Measurements from ENCODE around the gene KLHL29.

Gene KLHL29

GRCh38 chr2:23583467-23583866 lies 198.5 kb downstream of the KLHL29 start:
- DNase-seq = no peak

DNA sequence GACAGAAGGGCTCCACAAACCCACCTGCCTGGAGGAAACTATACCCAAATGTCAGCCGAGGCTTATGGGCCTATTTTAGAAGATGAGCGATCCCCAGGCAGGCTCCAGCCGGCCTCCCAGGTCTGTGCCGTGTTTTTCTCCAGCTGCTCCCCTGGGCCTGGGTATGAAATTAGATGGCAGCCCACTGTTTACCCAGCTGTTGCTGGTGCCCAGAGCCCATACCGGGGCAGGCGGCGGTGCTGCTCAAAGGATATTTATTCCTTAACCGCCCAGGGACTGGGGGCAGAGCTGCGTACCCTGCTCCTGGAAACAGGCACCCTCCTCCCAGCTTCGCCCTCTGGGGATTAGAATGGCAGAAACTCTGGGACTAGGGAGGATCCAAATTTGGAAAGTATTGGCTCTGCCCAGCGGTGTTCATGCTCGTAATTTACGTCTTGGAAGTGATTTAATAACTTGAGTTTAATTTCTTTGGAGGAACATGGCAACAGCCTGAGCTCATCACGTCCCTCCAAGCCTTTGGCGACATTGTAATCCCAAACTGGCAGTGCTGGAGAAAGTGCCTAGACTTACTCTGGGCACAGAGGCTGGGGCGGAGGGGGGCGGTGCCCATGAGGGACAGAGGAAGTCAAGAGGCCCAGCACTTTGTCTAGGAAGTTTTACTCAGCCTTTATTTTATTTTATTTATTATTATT lies 199.2 kb downstream of the KLHL29 start:
- DNase-seq = no peak

GRCh38 chr2:23585273-23586170 lies 200.5 kb downstream of the KLHL29 start:
- no peak for DNase-seq

GRCh38 chr2:23586741-23587306 lies 201.8 kb downstream of the KLHL29 start:
- DNase-seq = no peak

DNA sequence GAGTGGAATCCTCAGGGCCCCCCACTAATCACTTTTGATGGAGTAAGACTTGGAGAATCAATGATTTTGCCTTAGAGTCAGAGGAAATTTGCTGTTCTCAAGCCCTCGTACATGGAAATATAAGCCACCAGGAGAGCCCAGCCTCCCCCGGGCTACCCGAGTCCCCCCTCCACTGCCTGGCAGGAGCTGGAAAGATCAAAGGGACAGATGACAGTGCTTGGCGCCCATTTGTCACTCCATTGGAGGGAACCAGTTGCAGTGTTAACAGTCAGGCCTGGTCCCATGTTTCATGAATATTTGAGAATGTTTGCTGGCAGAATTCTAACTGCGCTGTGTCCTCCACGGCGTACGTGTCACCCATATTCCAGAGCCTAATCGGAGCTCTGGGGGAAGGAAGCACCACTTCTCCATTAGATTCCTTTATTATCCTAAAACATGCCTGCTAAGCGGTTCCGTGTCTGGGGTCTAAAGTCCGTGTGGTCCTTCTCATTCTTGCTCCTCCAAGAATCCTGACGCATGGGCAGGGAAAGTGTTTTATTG lies 202.4 kb downstream of the KLHL29 start:
- DNase-seq = no peak

DNA sequence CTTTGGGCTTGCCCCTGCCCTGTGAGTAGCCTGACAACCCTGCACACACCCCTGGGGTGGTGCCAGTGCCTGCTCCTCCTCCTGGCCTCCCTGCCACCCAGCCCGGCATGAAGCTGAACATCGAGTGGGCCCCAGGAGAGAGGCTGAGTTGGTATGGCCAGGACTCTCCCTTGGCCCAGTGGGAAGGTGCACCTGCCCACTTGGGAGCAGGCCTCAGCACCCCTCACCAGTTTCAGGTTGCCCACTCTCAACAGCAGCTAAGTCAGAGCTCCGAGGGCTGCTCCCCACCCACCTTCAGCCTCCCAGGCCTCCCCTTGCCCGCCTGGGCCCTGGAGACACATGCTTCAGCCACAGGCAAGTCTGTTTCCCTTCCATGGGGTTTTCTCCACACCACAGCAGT lies 203.1 kb downstream of the KLHL29 start:
- no peak for DNase-seq

GRCh38 chr2:23588508-23589201 lies 203.7 kb downstream of the KLHL29 start:
- DNase-seq = no peak

GRCh38 chr2:23589220-23589647 lies 204.3 kb downstream of the KLHL29 start:
- no peak for DNase-seq

DNA sequence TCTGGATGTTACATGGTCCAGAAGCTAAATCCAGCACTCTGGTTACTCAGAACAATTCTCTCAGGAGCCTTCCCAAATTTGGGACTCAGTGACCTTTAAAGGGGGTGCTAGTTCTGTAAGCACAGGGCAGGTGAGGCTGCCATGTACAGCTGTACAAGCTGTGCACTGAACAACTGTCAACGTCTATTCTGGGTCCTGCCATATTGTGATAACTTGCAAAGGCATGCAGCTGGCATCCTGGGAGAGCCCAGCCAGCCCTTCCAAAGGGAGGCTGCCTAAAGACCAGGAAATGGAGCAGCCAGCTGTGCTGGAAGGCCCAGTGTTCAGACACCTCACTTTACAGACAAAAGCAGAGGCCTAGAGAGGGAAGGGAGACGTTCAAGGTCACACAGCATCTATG lies 204.8 kb downstream of the KLHL29 start:
- no peak for DNase-seq

DNA sequence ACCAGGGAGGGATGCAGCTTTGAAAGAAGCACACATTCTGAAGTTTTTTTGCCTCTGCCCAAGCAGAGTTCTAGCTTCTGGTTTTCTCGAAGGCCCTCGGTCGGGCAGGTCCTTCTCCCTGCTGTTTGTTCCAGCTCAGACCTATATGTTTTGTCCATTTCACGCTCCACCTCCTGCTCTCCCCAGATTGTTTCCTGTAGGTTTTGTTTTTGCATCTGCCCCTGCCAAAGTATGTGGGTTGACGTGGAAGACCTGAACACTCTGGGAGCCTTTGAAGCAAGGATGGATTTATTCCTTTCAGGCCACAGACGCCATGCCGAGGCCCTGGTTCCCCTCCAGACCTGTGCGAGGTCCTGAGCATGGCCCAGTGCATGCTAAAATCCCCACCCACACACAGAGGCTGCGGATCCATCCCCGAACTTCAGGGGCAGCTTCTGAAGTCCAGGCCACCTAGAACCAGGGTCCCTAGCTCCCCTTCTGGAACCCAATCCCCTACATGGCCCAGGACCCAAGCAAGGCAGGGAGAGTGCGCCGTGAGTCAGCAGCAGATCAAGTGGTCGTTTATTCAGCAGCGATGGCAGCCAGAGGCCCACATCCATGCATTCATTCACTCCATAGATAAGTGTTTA lies 205.4 kb downstream of the KLHL29 start:
- no peak for DNase-seq

DNA sequence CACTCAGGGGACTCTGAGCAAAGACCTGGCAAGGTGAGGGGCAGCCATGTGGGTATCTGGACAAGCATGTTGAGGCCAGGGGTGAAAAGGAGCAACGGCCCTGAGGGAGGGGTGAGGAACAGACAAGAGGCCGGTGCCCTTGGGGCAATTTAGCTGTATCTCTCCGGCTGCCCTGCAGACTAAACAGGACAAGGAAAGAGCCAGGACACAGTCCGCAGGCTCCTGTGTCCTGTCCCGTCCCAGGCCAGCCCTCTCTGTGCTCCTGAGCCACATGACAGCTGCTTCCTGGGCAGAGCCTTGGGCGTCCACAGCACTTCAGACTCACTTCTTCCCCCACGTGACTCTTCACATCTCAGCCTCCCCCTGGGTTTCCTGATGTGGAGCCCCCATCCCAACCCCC lies 206.1 kb downstream of the KLHL29 start:
- DNase-seq = no peak

DNA sequence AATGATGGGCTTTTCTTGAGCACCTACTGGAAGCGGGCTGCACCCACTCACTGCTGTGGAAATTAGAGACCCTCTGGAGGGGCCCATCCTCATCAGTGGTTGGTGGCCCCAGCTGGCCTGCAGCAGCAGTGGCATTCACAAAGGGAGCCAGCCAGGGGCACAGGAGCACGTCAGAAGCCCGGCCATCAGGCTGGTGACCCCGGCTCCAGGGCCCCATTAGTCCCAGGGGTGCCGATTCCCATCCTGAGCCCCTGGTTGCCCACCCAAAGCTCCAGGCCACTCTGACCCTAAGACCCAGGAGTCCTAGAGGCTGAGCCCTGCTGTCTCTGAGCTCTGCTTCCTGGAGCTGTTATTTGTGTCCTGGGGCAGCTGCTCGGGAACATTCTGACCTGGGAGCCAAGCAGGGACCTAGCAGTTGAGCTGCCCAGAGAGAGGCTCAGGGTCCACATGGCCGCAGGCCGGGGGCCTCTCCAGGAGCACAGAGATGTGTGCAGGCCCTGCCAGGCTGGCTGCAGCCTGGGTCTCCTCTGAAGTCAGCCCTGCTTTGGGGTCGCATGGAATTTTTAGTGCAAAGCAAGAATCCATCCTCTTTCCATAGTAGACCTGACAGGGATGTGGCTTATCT lies 207.2 kb downstream of the KLHL29 start:
- no peak for DNase-seq

DNA sequence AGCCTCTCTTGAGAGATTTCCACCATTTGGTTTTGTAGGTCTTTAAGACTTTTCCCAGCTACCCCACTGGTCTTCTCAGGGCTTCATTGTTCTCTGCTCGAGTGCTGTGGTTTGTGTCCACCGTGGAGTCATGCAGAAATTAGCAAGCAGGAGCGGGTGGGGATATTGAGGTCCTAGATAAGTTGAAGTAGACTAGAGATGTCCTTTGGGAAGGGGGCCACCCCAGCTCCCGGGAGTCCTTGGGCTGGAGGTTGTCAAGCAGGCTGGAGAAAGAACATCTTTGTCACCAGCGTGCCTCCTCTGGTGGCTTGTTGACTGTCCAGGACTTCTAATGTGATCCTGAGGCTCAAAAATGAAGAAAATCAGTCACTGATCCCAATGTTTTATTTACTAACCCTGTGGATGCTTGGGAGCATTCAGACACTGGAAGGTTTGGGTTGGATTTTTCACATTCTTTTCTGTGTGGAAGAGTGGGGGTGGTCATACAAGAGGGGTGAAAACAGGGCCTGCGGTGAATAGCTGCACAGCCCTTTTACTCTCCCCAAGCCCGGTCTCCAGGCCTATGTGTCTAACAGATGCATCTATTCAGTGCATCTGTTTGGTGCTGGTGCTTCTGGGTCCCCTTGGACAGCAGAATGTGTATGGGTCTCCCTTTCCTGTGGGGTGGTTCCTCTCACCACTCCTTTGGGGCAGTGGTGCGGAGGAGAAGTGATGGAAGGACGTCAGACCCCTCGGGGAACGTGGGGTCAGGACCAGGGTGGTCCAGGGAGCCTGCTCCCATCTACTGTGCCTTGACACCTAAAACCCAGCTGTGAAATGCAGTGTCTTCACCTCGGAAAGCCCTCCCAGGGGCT lies 208.1 kb downstream of the KLHL29 start:
- DNase-seq = no peak

- DNase-seq = no peak
Observed at GRCh38 chr2:23593752-23594459, 208.9 kb downstream of the KLHL29 start.

- no peak for DNase-seq
Observed at GRCh38 chr2:23594460-23594825, 209.5 kb downstream of the KLHL29 start.

DNA sequence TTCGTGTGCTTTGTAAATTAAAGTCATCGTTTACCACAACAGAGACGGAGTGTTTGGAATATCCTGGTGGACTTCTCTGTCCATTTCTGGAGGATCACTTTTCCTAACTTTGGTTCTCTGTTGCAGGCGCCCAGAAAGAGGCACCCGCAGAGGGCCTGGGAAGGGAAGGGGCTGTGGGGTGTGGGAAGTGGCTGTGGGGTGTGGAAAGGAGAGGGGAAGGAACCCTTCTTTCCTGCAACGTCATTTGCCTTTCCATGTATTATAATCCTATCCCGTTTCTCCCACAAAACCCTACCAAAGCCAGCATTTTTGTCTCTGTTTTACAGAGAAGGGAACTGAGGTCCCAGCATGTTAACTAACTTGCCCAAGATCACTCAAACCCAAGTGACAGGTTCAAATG lies 210.0 kb downstream of the KLHL29 start:
- DNase-seq = no peak

GRCh38 chr2:23595601-23596251 lies 210.7 kb downstream of the KLHL29 start:
- DNase-seq = no peak

DNA sequence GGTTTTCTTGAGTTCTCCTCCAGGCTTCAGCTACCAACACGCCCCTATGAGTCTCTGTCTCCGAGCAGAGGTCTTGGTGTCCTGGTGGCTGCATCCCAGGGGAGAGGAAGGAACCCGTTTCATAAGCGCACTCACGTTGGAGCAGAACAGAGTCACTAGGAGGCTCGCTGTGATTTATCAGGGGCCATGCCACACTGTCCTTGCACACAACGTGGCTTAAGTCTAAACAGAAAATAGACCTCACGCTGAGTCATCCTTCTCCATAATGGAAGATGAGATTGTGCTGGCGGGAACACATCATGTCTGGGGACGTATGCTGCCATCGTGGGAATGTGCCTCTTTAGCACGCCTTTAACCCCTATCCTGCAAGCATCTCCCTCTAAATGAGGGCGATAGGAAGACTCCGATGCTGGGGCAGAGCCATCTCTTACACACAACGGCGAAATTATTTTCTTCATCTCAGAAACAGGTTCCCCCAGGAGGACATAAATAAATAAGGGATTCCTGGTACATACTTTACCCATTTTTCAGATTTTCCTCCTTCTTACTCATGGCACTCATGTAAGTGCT lies 211.4 kb downstream of the KLHL29 start:
- DNase-seq = no peak

DNA sequence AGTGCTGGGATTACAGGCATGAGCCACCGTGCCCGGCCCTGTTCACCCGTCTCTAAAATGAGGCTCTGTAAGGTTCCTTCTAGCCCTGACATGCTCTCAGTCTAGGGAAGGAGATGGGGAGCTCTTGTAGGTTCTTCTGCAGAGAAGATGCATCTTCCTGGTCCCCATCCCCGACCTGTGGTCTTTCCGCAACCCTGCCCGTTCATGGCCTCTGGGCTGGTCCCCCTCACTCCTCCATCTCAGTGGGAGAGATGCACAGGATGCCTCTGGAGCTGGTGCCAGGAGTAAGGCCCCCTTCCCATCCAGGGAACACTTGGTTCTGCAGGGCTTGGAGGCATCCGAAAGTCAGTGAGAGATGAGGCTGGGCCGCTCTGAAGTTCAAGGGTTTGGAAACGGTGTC lies 212.7 kb downstream of the KLHL29 start:
- DNase-seq = no peak

DNA sequence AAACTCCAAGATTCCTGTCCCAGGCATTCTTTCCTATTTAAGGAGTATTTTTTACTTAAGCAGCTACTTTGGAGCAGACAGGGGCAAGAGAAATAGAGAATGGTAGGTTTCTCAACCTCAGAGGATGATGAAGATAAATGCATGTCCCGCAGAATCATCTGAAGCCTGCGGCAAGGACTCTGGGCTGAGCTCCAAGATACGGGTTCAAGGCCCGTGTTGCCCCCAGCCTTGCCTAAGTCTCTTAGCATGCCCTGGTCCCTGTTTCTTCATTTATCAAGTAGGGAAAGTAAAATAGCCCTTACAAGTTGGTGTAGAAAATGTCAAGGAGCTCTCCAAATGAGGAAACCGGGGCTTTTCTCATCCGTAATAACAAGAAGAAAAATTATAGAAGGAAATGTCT lies 214.0 kb downstream of the KLHL29 start:
- DNase-seq = no peak
